A549 (cell line): ENCODE data around the gene NHLRC1. TPM values are rescaled to one million over a fixed set of nuclear protein-coding genes. Genes with fewer than 3 reads are reported as not detected.

ENCODE experiments used
- ATAC-seq, 2 experiments: fragments of 200-7000 bp in 1 of 2; fragments of >200 bp in 1 of 2; cut with Nextera tagmentation in 1 of 2; cut with Tn5 transposase in 1 of 2; 3 replicates each; pipeline versions ENCODE4 v1.8.0 to v1.9.1; 2018 to 2020; ENCODE audit warnings: mild to moderate bottlenecking in 1 of 2, moderate library complexity in 1 of 2
- CTCF ChIA-PET: fragments of 300-600 bp; sonication (Branson Sonifier 250); formaldehyde crosslinking; extraction: SDS; loops from one replicate; lab custom pipeline; 2021; ENCODE audit warnings: antibody characterized with exemption, inconsistent platforms; lab: Yijun Ruan, JAX
- POLR2A ChIA-PET: fragments of 350-600 bp; formaldehyde crosslinking; extraction: SDS; loops from one replicate; lab custom pipeline; 2021; ENCODE audit warnings: antibody characterized with exemption, inconsistent platforms; lab: Yijun Ruan, JAX
- DNase-seq, 2 experiments: peaks; one replicate each; pipeline versions ENCODE4 v3.0.0 to v3.0.0-alpha.2; 2011 to 2016; ENCODE audit warnings: low read depth in 1 of 2, low spot score in 1 of 2
- FAIRE-seq: peaks from 2 replicates; lab custom pipeline; 2011; peaks lifted over from hg19 to GRCh38; lab: Jason Lieb, UNC
- H3K27ac ChIP-seq, 2 experiments: fragments of >200 bp; sonication (Bioruptor Twin); formaldehyde crosslinking; 3 replicates each; pipeline ENCODE4 v1.5.1; 2016 to 2017
- H3K4me1 ChIP-seq: fragments of >200 bp; sonication (Bioruptor Twin); formaldehyde crosslinking; 3 replicates; pipeline ENCODE4 v1.6.1; 2016
- H3K4me2 ChIP-seq: fragments of >200 bp; sonication (Bioruptor Twin); formaldehyde crosslinking; 3 replicates; pipeline ENCODE4 v1.6.1; 2016
- H3K4me3 ChIP-seq: fragments of >200 bp; sonication (Bioruptor Twin); formaldehyde crosslinking; 3 replicates; pipeline ENCODE4 v1.5.1; 2016
- H3K9me3 ChIP-seq: fragments of >200 bp; sonication (Bioruptor Twin); formaldehyde crosslinking; 3 replicates; pipeline ENCODE4 v1.6.1; 2016
- BHLHE40 ChIP-seq: IDR thresholded peaks from 2 replicates; pipeline ENCODE4 v1.6.1; 2012; ENCODE audit warnings: low read depth, low read length, inconsistent platforms
- CBX8 ChIP-seq: fragments of 200-600 bp; sonication (generic); IDR thresholded peaks from 2 replicates; pipeline ENCODE4 v1.6.1; 2016
- EHMT2 ChIP-seq: fragments of 200-600 bp; sonication (generic); IDR thresholded peaks from 2 replicates; pipeline ENCODE4 v1.6.1; 2016; ENCODE audit warnings: antibody characterized with exemption, low read depth, mild to moderate bottlenecking, moderate library complexity
- ESRRA ChIP-seq: fragments of 150-350 bp; IDR thresholded peaks from 2 replicates; pipeline ENCODE4 v1.6.1; 2014; ENCODE audit warnings: mild to moderate bottlenecking, low read length, borderline replicate concordance
- FOSB ChIP-seq: fragments of 250-450 bp; sonication (Bioruptor Pico); IDR thresholded peaks from 2 replicates; pipeline ENCODE4 v1.5.0; 2020; ENCODE audit warnings: mild to moderate bottlenecking, moderate library complexity
- FOXS1 ChIP-seq: fragments of 250-450 bp; sonication (Bioruptor Pico); IDR thresholded peaks from 2 replicates; pipeline ENCODE4 v1.5.0; 2020; ENCODE audit warnings: mild to moderate bottlenecking, moderate library complexity
- HEYL ChIP-seq: fragments of 250-450 bp; sonication (Bioruptor Pico); IDR thresholded peaks from 2 replicates; pipeline ENCODE4 v1.8.0; 2021; ENCODE audit warnings: mild to moderate bottlenecking, moderate library complexity
- HOXB13 ChIP-seq: fragments of 250-450 bp; sonication (Bioruptor Pico); IDR thresholded peaks from 2 replicates; pipeline ENCODE4 v1.5.0; 2020; ENCODE audit warnings: low read depth, mild to moderate bottlenecking, moderate library complexity
- KDM1A ChIP-seq: fragments of 200-600 bp; sonication (generic); IDR thresholded peaks from 2 replicates; pipeline ENCODE4 v1.6.1; 2016; ENCODE audit warnings: low read depth, mild to moderate bottlenecking
- KDM5A ChIP-seq: fragments of 200-600 bp; sonication (generic); IDR thresholded peaks from 2 replicates; pipeline ENCODE4 v1.6.1; 2016; ENCODE audit warnings: antibody characterized with exemption, mild to moderate bottlenecking
- NR3C1 ChIP-seq: fragments of >200 bp; sonication (Bioruptor Twin); formaldehyde crosslinking; IDR thresholded peaks from 3 replicates; pipeline ENCODE4 v1.6.1; 2017
- PHF8 ChIP-seq: fragments of 200-600 bp; sonication (generic); IDR thresholded peaks from 2 replicates; pipeline ENCODE4 v1.6.1; 2016; ENCODE audit warnings: low read depth, mild to moderate bottlenecking, antibody characterized with exemption, moderate library complexity, borderline replicate concordance
- POLR2A ChIP-seq: IDR thresholded peaks from 2 replicates; pipeline ENCODE4 v1.6.1; 2012; ENCODE audit warnings: mild to moderate bottlenecking, low read length
- RAD21 ChIP-seq, 2 experiments: fragments of >200 bp in 1 of 2; sonication (Bioruptor Twin) in 1 of 2; formaldehyde crosslinking in 1 of 2; IDR thresholded peaks in 1 of 2; conservative IDR thresholded peaks in 1 of 2; 2 replicates in 1 of 2; 3 replicates in 1 of 2; pipeline ENCODE4 v1.6.1; 2012 to 2018; ENCODE audit warnings: inconsistent platforms in 1 of 2
- RFX5 ChIP-seq: fragments of 450-650 bp; IDR thresholded peaks from 2 replicates; pipeline ENCODE4 v1.7.1; 2014; ENCODE audit warnings: antibody characterized with exemption, mild to moderate bottlenecking, moderate library complexity
- SMC3 ChIP-seq: fragments of >200 bp; sonication (Bioruptor Twin); formaldehyde crosslinking; IDR thresholded peaks from 3 replicates; pipeline ENCODE4 v1.6.1; 2018; ENCODE audit warnings: inconsistent platforms
- ZC3H11A ChIP-seq: fragments of 450-650 bp; IDR thresholded peaks from 2 replicates; pipeline ENCODE4 v1.6.1; 2014; ENCODE audit warnings: antibody characterized with exemption, mild to moderate bottlenecking
- ZFP36 ChIP-seq: fragments of 450-650 bp; IDR thresholded peaks from 2 replicates; pipeline ENCODE4 v1.6.1; 2014; ENCODE audit warnings: borderline replicate concordance; ENCODE audit not compliant: partially characterized antibody
- ZNF302 ChIP-seq: fragments of 250-450 bp; sonication (Bioruptor Pico); IDR thresholded peaks from 2 replicates; pipeline ENCODE4 v1.9.0; 2021; ENCODE audit warnings: inconsistent platforms, mild to moderate bottlenecking, moderate library complexity
- WGBS: methylation state at CpG from one replicate; pipeline ENCODE4 v1.1.6; 2017; ENCODE audit errors: missing lambda C conversion rate; 5-methylcytosine and 5-hydroxymethylcytosine counted together
- polyA plus RNA-seq, 4 experiments: library from polyadenylated mRNA; depleted of rRNA in 3 of 4; stranded (reverse); fragments of >200 nt; fragmentation: RNase III in 1 of 4; extraction: RNeasy Plus Mini Kit Qiagen cat#74134 plus additional on column Dnase treatment in 1 of 4; gene quantifications; 2 replicates in 3 of 4; 3 replicates in 1 of 4; pipeline ENCODE4 v1.2.3, GENCODE V29; 2011 to 2017
- TF ChIP-seq, protein P1 (sequence below): fragments of >200 bp; sonication (Bioruptor Twin); formaldehyde crosslinking; IDR thresholded peaks from 3 replicates; pipeline ENCODE4 v1.5.1; 2016
- TF ChIP-seq, protein P2 (sequence below): fragments of 200-600 bp; sonication (generic); IDR thresholded peaks from 2 replicates; pipeline ENCODE4 v1.6.1; 2016; ENCODE audit warnings: antibody characterized with exemption, mild to moderate bottlenecking, moderate library complexity
- TF ChIP-seq, protein P3 (sequence below): fragments of 250-450 bp; sonication (Bioruptor Pico); IDR thresholded peaks from 2 replicates; pipeline ENCODE4 v1.5.0; 2020; ENCODE audit warnings: low read depth, mild to moderate bottlenecking, moderate library complexity
- TF ChIP-seq, protein P4 (sequence below): fragments of 150-350 bp; IDR thresholded peaks from 2 replicates; pipeline ENCODE4 v1.6.1; 2014; ENCODE audit warnings: low read depth, mild to moderate bottlenecking, low read length

Gene NHLRC1
- polyA plus RNA-seq, 2 of the 4 experiments (the other 2 are of a cell fraction) = 1.7 to 3.1 TPM

DNA sequence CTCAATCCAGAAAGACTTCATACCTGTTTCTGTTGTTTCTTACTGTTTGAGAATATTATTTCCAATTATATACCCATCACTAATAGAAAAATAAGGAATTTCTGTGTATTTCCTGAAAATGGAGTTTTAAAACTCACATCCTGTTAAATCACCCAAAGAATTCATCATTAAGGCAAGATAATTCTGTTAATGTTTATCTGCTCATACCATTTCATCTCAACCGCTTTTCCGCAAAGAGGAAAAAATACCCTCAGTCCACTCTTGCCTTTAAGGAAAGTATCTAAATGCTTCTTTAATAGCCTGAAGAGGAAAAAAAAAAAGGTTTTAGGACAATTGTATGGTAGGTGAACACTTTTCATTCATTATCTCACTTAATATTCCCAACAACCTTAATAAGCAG is 25.1 kb upstream of the NHLRC1 start:
- Histone ChIP-seq H3K4me1 (peaks cover 18% of the 10 kb centered on the region; the same call in 2 of the 3 replicates), H3K4me3 (no peak overlapping the region), H3K4me2 (peak overlapping the region; percentile 39), H3K9me3 (no peaks in the 10 kb centered on the region), H3K27ac (no peak overlapping the region)
- DNase-seq = no peak
- FAIRE-seq = no peak
- ChIA-PET CTCF (no interaction called here), POLR2A (no interaction called here)
- WGBS = 92% methylated on average over 2 of the region's 2 CpGs
- TF ChIP-seq KDM5A (no peak), SMC3 (no peak), HEYL (no peak), RAD21 (conservative IDR thresholded peaks at IDR 0.05 in 1 of 2, IDR thresholded peaks at IDR 0.05 in 1 of 2) (no peak), EHMT2 (no peak), ZC3H11A (no peak), RFX5 (no peak), NR3C1 (no peak)
- TF ChIP-seq, protein P1, sequence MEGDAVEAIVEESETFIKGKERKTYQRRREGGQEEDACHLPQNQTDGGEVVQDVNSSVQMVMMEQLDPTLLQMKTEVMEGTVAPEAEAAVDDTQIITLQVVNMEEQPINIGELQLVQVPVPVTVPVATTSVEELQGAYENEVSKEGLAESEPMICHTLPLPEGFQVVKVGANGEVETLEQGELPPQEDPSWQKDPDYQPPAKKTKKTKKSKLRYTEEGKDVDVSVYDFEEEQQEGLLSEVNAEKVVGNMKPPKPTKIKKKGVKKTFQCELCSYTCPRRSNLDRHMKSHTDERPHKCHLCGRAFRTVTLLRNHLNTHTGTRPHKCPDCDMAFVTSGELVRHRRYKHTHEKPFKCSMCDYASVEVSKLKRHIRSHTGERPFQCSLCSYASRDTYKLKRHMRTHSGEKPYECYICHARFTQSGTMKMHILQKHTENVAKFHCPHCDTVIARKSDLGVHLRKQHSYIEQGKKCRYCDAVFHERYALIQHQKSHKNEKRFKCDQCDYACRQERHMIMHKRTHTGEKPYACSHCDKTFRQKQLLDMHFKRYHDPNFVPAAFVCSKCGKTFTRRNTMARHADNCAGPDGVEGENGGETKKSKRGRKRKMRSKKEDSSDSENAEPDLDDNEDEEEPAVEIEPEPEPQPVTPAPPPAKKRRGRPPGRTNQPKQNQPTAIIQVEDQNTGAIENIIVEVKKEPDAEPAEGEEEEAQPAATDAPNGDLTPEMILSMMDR = no peak
- TF ChIP-seq, protein P2, sequence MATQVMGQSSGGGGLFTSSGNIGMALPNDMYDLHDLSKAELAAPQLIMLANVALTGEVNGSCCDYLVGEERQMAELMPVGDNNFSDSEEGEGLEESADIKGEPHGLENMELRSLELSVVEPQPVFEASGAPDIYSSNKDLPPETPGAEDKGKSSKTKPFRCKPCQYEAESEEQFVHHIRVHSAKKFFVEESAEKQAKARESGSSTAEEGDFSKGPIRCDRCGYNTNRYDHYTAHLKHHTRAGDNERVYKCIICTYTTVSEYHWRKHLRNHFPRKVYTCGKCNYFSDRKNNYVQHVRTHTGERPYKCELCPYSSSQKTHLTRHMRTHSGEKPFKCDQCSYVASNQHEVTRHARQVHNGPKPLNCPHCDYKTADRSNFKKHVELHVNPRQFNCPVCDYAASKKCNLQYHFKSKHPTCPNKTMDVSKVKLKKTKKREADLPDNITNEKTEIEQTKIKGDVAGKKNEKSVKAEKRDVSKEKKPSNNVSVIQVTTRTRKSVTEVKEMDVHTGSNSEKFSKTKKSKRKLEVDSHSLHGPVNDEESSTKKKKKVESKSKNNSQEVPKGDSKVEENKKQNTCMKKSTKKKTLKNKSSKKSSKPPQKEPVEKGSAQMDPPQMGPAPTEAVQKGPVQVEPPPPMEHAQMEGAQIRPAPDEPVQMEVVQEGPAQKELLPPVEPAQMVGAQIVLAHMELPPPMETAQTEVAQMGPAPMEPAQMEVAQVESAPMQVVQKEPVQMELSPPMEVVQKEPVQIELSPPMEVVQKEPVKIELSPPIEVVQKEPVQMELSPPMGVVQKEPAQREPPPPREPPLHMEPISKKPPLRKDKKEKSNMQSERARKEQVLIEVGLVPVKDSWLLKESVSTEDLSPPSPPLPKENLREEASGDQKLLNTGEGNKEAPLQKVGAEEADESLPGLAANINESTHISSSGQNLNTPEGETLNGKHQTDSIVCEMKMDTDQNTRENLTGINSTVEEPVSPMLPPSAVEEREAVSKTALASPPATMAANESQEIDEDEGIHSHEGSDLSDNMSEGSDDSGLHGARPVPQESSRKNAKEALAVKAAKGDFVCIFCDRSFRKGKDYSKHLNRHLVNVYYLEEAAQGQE = no peak
- no peak for ATAC-seq

DNA sequence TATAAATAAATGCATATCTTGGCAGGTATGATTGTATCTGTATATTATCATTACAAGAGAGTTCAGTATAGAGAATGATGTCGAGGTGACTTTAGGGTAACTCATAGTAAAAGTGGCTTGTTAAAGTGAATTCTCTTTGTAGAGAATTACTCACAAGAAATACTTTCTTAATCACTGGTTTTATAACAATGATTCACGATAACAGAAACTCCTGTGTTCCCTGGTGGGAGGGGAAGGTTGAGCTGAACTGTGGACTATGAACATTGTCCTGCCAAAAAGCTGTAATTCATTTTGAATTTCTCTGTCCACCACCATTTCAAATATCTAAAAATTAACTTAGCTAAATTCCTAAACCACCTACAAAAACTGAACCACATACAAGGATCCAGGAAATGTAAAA is 24.7 kb upstream of the NHLRC1 start:
- ChIA-PET CTCF (interaction anchor here (0.6 kb wide), 1 partner anchor 345 kb away, joined by 3 read pairs; no protein-coding TSS in a partner anchor), POLR2A (no interaction called here)
- no peak for ATAC-seq
- TF ChIP-seq CBX8 (no peak), ZNF302 (no peak), ESRRA (no peak), ZFP36 (no peak), HOXB13 (CRISPR knock-in tag) (no peak), FOXS1 (no peak), PHF8 (no peak), POLR2A (no peak), FOSB (CRISPR knock-in tag) (no peak), KDM1A (no peak), BHLHE40 (no peak)
- TF ChIP-seq, protein P3, sequence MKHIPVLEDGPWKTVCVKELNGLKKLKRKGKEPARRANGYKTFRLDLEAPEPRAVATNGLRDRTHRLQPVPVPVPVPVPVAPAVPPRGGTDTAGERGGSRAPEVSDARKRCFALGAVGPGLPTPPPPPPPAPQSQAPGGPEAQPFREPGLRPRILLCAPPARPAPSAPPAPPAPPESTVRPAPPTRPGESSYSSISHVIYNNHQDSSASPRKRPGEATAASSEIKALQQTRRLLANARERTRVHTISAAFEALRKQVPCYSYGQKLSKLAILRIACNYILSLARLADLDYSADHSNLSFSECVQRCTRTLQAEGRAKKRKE (CRISPR knock-in tag) = no peak
- TF ChIP-seq, protein P4, sequence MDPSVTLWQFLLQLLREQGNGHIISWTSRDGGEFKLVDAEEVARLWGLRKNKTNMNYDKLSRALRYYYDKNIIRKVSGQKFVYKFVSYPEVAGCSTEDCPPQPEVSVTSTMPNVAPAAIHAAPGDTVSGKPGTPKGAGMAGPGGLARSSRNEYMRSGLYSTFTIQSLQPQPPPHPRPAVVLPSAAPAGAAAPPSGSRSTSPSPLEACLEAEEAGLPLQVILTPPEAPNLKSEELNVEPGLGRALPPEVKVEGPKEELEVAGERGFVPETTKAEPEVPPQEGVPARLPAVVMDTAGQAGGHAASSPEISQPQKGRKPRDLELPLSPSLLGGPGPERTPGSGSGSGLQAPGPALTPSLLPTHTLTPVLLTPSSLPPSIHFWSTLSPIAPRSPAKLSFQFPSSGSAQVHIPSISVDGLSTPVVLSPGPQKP = no peak
- 24% methylated on average over 2 of the region's 2 CpGs for WGBS
- no peak for FAIRE-seq
- H3K27ac ChIP-seq = no peak overlapping the region
- H3K4me2 ChIP-seq = peak overlapping the region; percentile 39
- no peaks in the 10 kb centered on the region for H3K9me3 ChIP-seq
- no peak for DNase-seq
- H3K4me3 ChIP-seq = no peak overlapping the region
- peaks cover 18% of the 10 kb centered on the region; the same call in 2 of the 3 replicates for H3K4me1 ChIP-seq
